AG09309 (cell line): ENCODE results near the gene TEX14.

Experiments used
- DNase-seq: peaks from one replicate; pipeline ENCODE4 v3.0.0-alpha.2; 2010; ENCODE audit warnings: low read depth
- H3K4me3 ChIP-seq: 2 replicates; pipeline ENCODE4 v1.5.1; 2011; ENCODE audit warnings: mild to moderate bottlenecking, low read depth, low read length, moderate library complexity; ENCODE audit not compliant: control insufficient read depth
- CTCF ChIP-seq: IDR thresholded peaks from 2 replicates; pipeline ENCODE4 v1.5.1; 2011; ENCODE audit warnings: mild to moderate bottlenecking, low read depth, low read length, inconsistent platforms; ENCODE audit not compliant: insufficient read depth, control insufficient read depth; ENCODE audit errors: missing control alignments

Gene TEX14

DNA sequence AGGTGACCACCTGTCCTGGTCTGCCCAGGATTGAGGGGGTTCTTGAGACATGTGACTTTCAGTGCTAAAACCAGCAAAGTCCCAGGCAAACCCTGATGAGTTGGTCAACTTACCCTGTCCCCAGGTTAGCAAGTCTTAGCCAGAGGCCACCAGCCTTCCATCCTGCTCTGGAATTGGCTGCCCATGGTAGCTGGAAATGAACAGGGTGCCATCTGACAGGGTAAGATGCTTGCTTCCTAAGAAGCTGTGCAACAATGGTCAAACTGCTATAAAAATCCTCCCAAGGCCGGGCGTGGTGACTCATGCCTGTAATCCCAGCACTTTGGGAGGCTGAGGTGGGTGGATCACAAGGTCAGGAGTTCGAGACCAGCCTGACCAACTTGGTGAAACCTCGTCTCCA, 154.6 kb downstream of the TEX14 start:
- no peak overlapping the region for H3K4me3 ChIP-seq
- DNase-seq = no peak
- no peak for TF ChIP-seq CTCF

- DNase-seq = no peak
- no peak overlapping the region for H3K4me3 ChIP-seq
- TF ChIP-seq CTCF = no peak
These were observed 155.3 kb downstream of the TEX14 start for GRCh38 chr17:58536542-58536941.

DNA sequence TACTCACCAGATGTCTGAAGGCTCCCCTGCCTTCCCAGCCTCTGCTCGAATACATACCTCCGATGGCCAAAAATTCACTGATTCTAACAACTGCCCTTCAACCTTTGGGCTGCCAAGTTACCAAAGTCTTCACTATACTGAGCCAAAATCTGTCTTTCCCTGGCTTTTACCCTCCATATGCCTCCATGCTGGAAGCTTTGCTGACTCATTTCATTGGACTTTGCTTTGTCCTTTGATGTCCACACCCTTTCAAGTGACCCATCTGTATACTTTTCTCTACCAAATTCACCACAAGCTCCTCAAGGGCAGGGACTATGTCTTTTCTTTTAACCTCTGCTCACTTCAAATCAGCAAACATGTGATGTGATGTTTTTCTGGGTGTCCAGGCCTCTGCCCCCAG, 156.4 kb downstream of the TEX14 start:
- no peak for TF ChIP-seq CTCF
- no peak for DNase-seq
- H3K4me3 ChIP-seq = no peak overlapping the region

GRCh38 chr17:58534901-58535421, 156.9 kb downstream of the TEX14 start:
- no peak for TF ChIP-seq CTCF
- DNase-seq = no peak
- H3K4me3 ChIP-seq = no peak overlapping the region

DNA sequence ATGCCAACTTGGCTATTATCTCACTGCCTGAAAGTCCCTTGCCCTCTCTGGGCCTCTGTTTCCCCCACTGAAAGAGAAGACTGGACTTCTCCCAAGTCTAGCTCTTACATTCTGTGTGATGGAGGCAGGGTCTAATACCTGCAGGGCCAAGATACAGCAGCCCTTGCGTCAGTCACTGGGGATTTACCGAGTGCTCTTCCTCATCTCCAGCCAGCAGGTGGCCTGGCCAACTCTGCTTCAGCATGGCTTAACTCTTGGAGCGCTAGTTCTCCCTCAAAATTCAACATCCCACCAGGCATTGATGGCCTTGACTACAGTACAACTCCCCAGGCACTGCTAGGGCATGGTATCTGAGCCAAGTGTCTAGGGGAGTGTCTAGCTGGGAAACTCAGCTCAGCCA, 157.5 kb downstream of the TEX14 start:
- DNase-seq = no peak
- H3K4me3 ChIP-seq = no peak overlapping the region
- no peak for TF ChIP-seq CTCF

DNA sequence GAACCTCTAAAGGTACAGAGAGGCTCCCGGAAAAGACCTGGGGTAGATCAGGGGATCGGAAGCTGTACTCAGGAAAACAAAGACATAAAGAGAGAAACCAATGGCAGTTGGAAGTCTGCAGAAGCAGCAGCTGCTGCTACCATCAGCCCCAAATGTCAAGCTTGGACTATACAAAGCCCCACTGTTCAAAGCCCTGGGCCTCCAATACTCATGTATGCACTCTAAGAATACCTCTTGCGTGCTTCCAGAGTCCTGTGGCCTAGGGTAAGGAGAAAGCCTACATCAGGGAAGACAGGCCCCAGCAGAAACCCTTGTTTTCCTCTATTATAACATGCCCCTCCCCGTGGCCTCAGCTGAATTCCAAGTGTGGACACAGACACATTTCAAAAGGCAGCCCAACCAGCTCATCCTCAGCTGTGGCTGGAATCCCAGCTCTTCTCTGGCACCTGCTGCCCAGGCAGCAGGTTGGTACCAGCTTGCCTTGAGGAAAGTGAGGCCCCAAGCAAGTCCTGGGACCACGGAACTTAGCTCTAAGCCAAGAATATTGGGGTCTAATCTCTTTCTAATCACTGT, 158.1 kb downstream of the TEX14 start:
- H3K4me3 ChIP-seq = no peak overlapping the region
- TF ChIP-seq CTCF = no peak

More for the DNA sequence above, 158.1 kb downstream of the TEX14 start:
- DNase-seq = no peak
